NT2/D1 (cell line): Measurements from ENCODE around the gene PHRF1.
A peak's percentile ranks its signal among the peaks of the same experiment; 100 is the strongest.

ENCODE experiments used
- DNase-seq: peaks from one replicate; pipeline ENCODE4 v3.0.0-alpha.2; 2011; ENCODE audit warnings: low read depth, low spot score
- H3K27me3 ChIP-seq: 2 replicates; pipeline ENCODE4 v1.6.0; 2011; ENCODE audit warnings: mild to moderate bottlenecking; ENCODE audit not compliant: insufficient read length, insufficient read depth
- H3K36me3 ChIP-seq: 2 replicates; pipeline ENCODE4 v1.6.1; 2011; ENCODE audit warnings: mild to moderate bottlenecking, low read length, mixed read lengths; ENCODE audit not compliant: insufficient read depth, insufficient read length
- H3K4me1 ChIP-seq: 2 replicates; pipeline ENCODE4 v1.5.1; 2011; ENCODE audit not compliant: insufficient read depth, insufficient read length
- H3K4me3 ChIP-seq: 2 replicates; pipeline ENCODE4 v1.5.1; 2011; ENCODE audit warnings: low read depth; ENCODE audit not compliant: insufficient read length
- H3K9ac ChIP-seq: 2 replicates; pipeline ENCODE4 v1.6.0; 2011; ENCODE audit warnings: low read depth; ENCODE audit not compliant: insufficient read length
- H3K9me3 ChIP-seq: 2 replicates; pipeline ENCODE4 v1.5.1; 2011; ENCODE audit warnings: mild to moderate bottlenecking, low read length; ENCODE audit not compliant: insufficient read depth
- SUZ12 ChIP-seq: IDR thresholded peaks from 2 replicates; pipeline ENCODE4 v1.6.1; 2011; ENCODE audit not compliant: insufficient read length, insufficient read depth; ENCODE audit errors: extremely low read depth
- YY1 ChIP-seq: IDR thresholded peaks from 2 replicates; pipeline ENCODE4 v1.6.1; 2011; ENCODE audit not compliant: insufficient read length, insufficient read depth
- ZNF274 ChIP-seq: IDR thresholded peaks from 2 replicates; pipeline ENCODE4 v1.6.1; 2011; ENCODE audit warnings: mild to moderate bottlenecking, low read depth, low read length

Gene PHRF1

GRCh38 chr11:562046-562645 lies 14.1 kb upstream of the PHRF1 start:
- Histone ChIP-seq H3K4me1 (peaks cover 40% of the 10 kb centered on the region), H3K9ac (peak overlapping the region; percentile 94), H3K27me3 (peaks cover 16% of the 10 kb centered on the region), H3K36me3 (peaks cover 38% of the 10 kb centered on the region), H3K4me3 (peak overlapping the region; percentile 87), H3K9me3 (no peaks in the 10 kb centered on the region)
- no peak for TF ChIP-seq YY1
- no peak for TF ChIP-seq ZNF274
- TF ChIP-seq SUZ12, result no peak
- DNase-seq, result no peak

- Histone ChIP-seq H3K9me3 (no peaks in the 10 kb centered on the region), H3K9ac (no peak overlapping the region), H3K36me3 (peaks cover 42% of the 10 kb centered on the region), H3K27me3 (peaks cover 8% of the 10 kb centered on the region), H3K4me1 (peaks cover 44% of the 10 kb centered on the region), H3K4me3 (no peak overlapping the region)
- no peak for DNase-seq
- no peak for TF ChIP-seq ZNF274
- no peak for TF ChIP-seq YY1
- TF ChIP-seq SUZ12, result no peak
These were observed 13.0 kb upstream of the PHRF1 start for GRCh38 chr11:563066-563811.

- Histone ChIP-seq H3K4me1 (peaks cover 42% of the 10 kb centered on the region), H3K9me3 (no peaks in the 10 kb centered on the region), H3K36me3 (peaks cover 42% of the 10 kb centered on the region), H3K27me3 (peaks cover 5% of the 10 kb centered on the region), H3K9ac (peak overlapping the region; percentile 15), H3K4me3 (no peak overlapping the region)
- TF ChIP-seq ZNF274, result no peak
- TF ChIP-seq SUZ12, result no peak
- TF ChIP-seq YY1, result no peak
- DNase-seq, result no peak
These were observed 12.3 kb upstream of the PHRF1 start for GRCh38 chr11:563812-564578.

- Histone ChIP-seq H3K36me3 (peaks cover 42% of the 10 kb centered on the region), H3K4me1 (peaks cover 39% of the 10 kb centered on the region), H3K9ac (peak overlapping the region; percentile 59), H3K27me3 (peaks cover 12% of the 10 kb centered on the region), H3K9me3 (no peaks in the 10 kb centered on the region), H3K4me3 (no peak overlapping the region)
- DNase-seq, result no peak
- no peak for TF ChIP-seq ZNF274
- no peak for TF ChIP-seq YY1
- no peak for TF ChIP-seq SUZ12
These were observed 10.3 kb upstream of the PHRF1 start for GRCh38 chr11:565921-566509.

- peaks cover 41% of the 10 kb centered on the region for H3K4me1 ChIP-seq
- DNase-seq, result no peak
- peak overlapping the region; percentile 90 for H3K9ac ChIP-seq
- H3K36me3 ChIP-seq, result peaks cover 37% of the 10 kb centered on the region
- H3K9me3 ChIP-seq, result no peaks in the 10 kb centered on the region
- TF ChIP-seq ZNF274 (no peak), SUZ12 (no peak), YY1 (no peak)
- H3K4me3 ChIP-seq, result peak overlapping the region; percentile 64
- peaks cover 12% of the 10 kb centered on the region for H3K27me3 ChIP-seq
These were observed 9.2 kb upstream of the PHRF1 start for GRCh38 chr11:567011-567628.

GRCh38 chr11:567629-568292 lies 8.5 kb upstream of the PHRF1 start:
- peaks cover 12% of the 10 kb centered on the region for H3K27me3 ChIP-seq
- peaks cover 31% of the 10 kb centered on the region for H3K36me3 ChIP-seq
- peaks cover 38% of the 10 kb centered on the region for H3K4me1 ChIP-seq
- H3K9me3 ChIP-seq, result no peaks in the 10 kb centered on the region
- H3K9ac ChIP-seq, result peak overlapping the region; percentile 90
- peak overlapping the region; percentile 64 for H3K4me3 ChIP-seq
- TF ChIP-seq SUZ12 (no peak), YY1 (no peak), ZNF274 (no peak)
- DNase-seq, result no peak
